CD14-positive monocyte (primary cell): ENCODE data around the gene PIKFYVE. TPM values are rescaled to one million over a fixed set of nuclear protein-coding genes. Genes with fewer than 3 reads are reported as not detected.
A peak's percentile ranks its signal among the peaks of the same experiment; 100 is the strongest.

Experiments used
- DNase-seq, 3 donors: peaks; one replicate each; pipeline ENCODE4 v3.0.0-alpha.2; 2011 to 2022
- H2AFZ ChIP-seq: 2 replicates; pipeline ENCODE4 v1.6.0; 2012; ENCODE audit warnings: mild to moderate bottlenecking, low read depth, low read length, inconsistent platforms; ENCODE audit not compliant: insufficient read depth, poor library complexity, severe bottlenecking
- H3K27ac ChIP-seq, 2 donors: 1 replicate in 1 of 2; 2 replicates in 1 of 2; pipeline ENCODE4 v1.5.1; 2012 to 2013; ENCODE audit warnings: low read length in 2 of 2, control low read depth in 1 of 2, inconsistent platforms in 1 of 2, low read depth in 1 of 2, mild to moderate bottlenecking in 1 of 2
- H3K27me3 ChIP-seq, 2 donors: one replicate each; pipeline versions ENCODE4 v1.6.0 to v1.6.1; 2011 to 2013; ENCODE audit warnings: low read length in 2 of 2; ENCODE audit not compliant: control insufficient read depth in 2 of 2, insufficient read depth in 2 of 2
- H3K36me3 ChIP-seq, 2 donors: replicated peaks in 1 of 2; 1 replicate in 1 of 2; 2 replicates in 1 of 2; pipeline versions ENCODE4 v1.5.1 to v1.6.1; 2012 to 2013; ENCODE audit warnings: low read length in 2 of 2, control low read depth in 1 of 2, inconsistent platforms in 1 of 2, mild to moderate bottlenecking in 1 of 2; ENCODE audit not compliant: insufficient read depth in 2 of 2, control insufficient read depth in 1 of 2
- H3K4me1 ChIP-seq, 2 donors: 1 replicate in 1 of 2; 2 replicates in 1 of 2; pipeline versions ENCODE4 v1.5.1 to v1.6.1; 2012 to 2013; ENCODE audit warnings: low read length in 2 of 2, control low read depth in 1 of 2, inconsistent platforms in 1 of 2, mild to moderate bottlenecking in 1 of 2, moderate library complexity in 1 of 2; ENCODE audit not compliant: insufficient read depth in 2 of 2, control insufficient read depth in 1 of 2
- H3K4me2 ChIP-seq: replicated peaks from 2 replicates; pipeline ENCODE3; 2012; ENCODE audit warnings: low read length, moderate library complexity, mild to moderate bottlenecking; ENCODE audit not compliant: poor library complexity, severe bottlenecking; ENCODE audit errors: extremely low read depth
- H3K4me3 ChIP-seq, 3 experiments: fragments of 200-600 bp in 1 of 3; sonication (generic) in 1 of 3; replicated peaks in 1 of 3; 1 replicate in 2 of 3; 2 replicates in 1 of 3; pipeline ENCODE4 v1.5.1; 2011 to 2013; ENCODE audit warnings: low read length in 3 of 3, mild to moderate bottlenecking in 3 of 3, control low read depth in 2 of 3, low read depth in 2 of 3, inconsistent platforms in 1 of 3, moderate library complexity in 1 of 3
- H3K79me2 ChIP-seq: 2 replicates; pipeline ENCODE4 v1.6.0; 2012; ENCODE audit warnings: mild to moderate bottlenecking, control low read depth, inconsistent platforms, low read length, moderate library complexity; ENCODE audit not compliant: insufficient read depth
- H3K9ac ChIP-seq: 2 replicates; pipeline ENCODE4 v1.6.0; 2017; ENCODE audit warnings: low read length, mild to moderate bottlenecking; ENCODE audit not compliant: insufficient read depth, poor library complexity, severe bottlenecking
- H3K9me3 ChIP-seq, 2 donors: replicated peaks in 1 of 2; 1 replicate in 1 of 2; 2 replicates in 1 of 2; pipeline versions ENCODE4 v1.5.1 to v1.6.1; 2012 to 2013; ENCODE audit warnings: low read length in 2 of 2, control low read depth in 1 of 2; ENCODE audit not compliant: control insufficient read depth in 1 of 2, insufficient read depth in 1 of 2
- H4K20me1 ChIP-seq: 2 replicates; pipeline ENCODE4 v1.6.0; 2012; ENCODE audit warnings: mild to moderate bottlenecking, low read length, control low read depth, moderate library complexity; ENCODE audit not compliant: insufficient read depth
- H3K27ac Mint-ChIP-seq, 7 donors: one replicate each; pipeline ENCODE4 v1.8.0; 2020; ENCODE audit warnings: mild to moderate bottlenecking in 7 of 7, mixed read lengths in 7 of 7, moderate library complexity in 6 of 7, inconsistent platforms in 2 of 7
- H3K27me3 Mint-ChIP-seq, 3 donors: one replicate each; pipeline ENCODE4 v1.8.0; 2021 to 2022; ENCODE audit warnings: low read depth in 3 of 3, mild to moderate bottlenecking in 3 of 3, mixed read lengths in 3 of 3, moderate library complexity in 3 of 3, inconsistent platforms in 1 of 3
- H3K36me3 Mint-ChIP-seq, 2 donors: one replicate each; pipeline ENCODE4 v1.8.0; 2020; ENCODE audit warnings: mixed read lengths in 2 of 2, inconsistent platforms in 1 of 2, mild to moderate bottlenecking in 1 of 2
- H3K4me1 Mint-ChIP-seq: one replicate; pipeline ENCODE4 v1.8.0; 2020; ENCODE audit warnings: mild to moderate bottlenecking, mixed read lengths
- H3K4me3 Mint-ChIP-seq, 2 donors: one replicate each; pipeline ENCODE4 v1.8.0; 2020; ENCODE audit warnings: mild to moderate bottlenecking in 2 of 2, mixed read lengths in 2 of 2, moderate library complexity in 1 of 2
- H3K9me3 Mint-ChIP-seq, 7 donors: one replicate each; pipeline ENCODE4 v1.8.0; 2020 to 2022; ENCODE audit warnings: mixed read lengths in 7 of 7, mild to moderate bottlenecking in 6 of 7, moderate library complexity in 6 of 7, inconsistent platforms in 2 of 7
- WGBS: methylation state at CpG from one replicate; pipeline ENCODE4 v1.1.5; 2013; ENCODE audit warnings: missing lambda C conversion rate; ENCODE audit not compliant: insufficient coverage; 5-methylcytosine and 5-hydroxymethylcytosine counted together
- intact Hi-C, 2 donors: fragments of 100-400 bp; cut with micrococcal nuclease; formaldehyde crosslinking; loops; one replicate each; pipeline versions ENCODE4 v1.15.0 to v1.15.1; 2023
- polyA plus RNA-seq, 3 donors: library from polyadenylated mRNA; depleted of rRNA in 1 of 3; unstranded in 2 of 3; stranded (reverse) in 1 of 3; fragments of 300-500 nt in 2 of 3; fragments of >200 nt in 1 of 3; fragmentation: Illumina TruSeq in 2 of 3; gene quantifications; 1 replicate in 2 of 3; 2 replicates in 1 of 3; pipeline ENCODE4 v1.2.3, GENCODE V29; 2012 to 2021
- TF ChIP-seq, protein P1 (sequence below): fragments of 200-600 bp; IDR thresholded peaks from one replicate; pipeline ENCODE4 v1.8.0; 2022; ENCODE audit warnings: antibody characterized with exemption, mild to moderate bottlenecking

Gene PIKFYVE
- polyA plus RNA-seq, 3 donors, result 3.5 to 17.6 (median 6.2) TPM

DNA sequence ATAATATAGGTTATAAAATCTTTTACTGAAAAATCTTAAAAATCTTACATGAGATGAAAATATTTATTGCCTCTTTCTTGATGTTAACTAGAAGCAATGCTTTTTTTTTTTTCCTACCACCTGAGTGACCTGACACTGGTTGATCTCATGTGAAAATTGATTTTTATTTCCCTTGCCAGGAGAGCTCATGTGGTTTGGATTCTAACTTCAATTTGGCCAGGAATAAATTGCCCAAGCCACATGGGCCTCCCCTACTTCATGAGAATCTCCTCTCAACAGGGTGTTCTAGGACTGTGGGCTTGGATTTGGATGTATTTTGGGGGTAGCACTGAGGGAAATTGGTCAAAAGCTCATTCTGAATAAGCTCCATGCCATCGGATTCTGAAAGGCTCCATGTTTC is 31.3 kb upstream of the PIKFYVE start:
- Mint-ChIP-seq H3K4me1 (no peaks in the 10 kb centered on the region), H3K9me3 (peaks cover 6 to 27% (median 12%) of the 10 kb centered on the region in 7 donors), H3K36me3 (peaks cover 38 to 50% of the 10 kb centered on the region in 2 donors), H3K27ac (peak overlapping the region in 1 of 7 donors; percentile 73), H3K27me3 (peaks cover 0 to 4% (median 1%) of the 10 kb centered on the region in 3 donors), H3K4me3 (no peak overlapping the region)
- Histone ChIP-seq H3K27ac (no peak overlapping the region), H3K9ac (no peak overlapping the region), H3K27me3 (no peaks in the 10 kb centered on the region), H3K4me2 (no peak overlapping the region), H3K9me3 (peaks cover 0 to 7% of the 10 kb centered on the region in 2 donors), H3K4me1 (no peaks in the 10 kb centered on the region), H2AFZ (no peak overlapping the region), H3K4me3 (no peak overlapping the region), H3K79me2 (no peaks in the 10 kb centered on the region), H3K36me3 (peaks cover 39 to 51% of the 10 kb centered on the region in 2 donors), H4K20me1 (no peaks in the 10 kb centered on the region)
- no peak for DNase-seq
- WGBS, result no CpG with 5 or more reads among the region's 1 CpG
- TF ChIP-seq, protein P1, sequence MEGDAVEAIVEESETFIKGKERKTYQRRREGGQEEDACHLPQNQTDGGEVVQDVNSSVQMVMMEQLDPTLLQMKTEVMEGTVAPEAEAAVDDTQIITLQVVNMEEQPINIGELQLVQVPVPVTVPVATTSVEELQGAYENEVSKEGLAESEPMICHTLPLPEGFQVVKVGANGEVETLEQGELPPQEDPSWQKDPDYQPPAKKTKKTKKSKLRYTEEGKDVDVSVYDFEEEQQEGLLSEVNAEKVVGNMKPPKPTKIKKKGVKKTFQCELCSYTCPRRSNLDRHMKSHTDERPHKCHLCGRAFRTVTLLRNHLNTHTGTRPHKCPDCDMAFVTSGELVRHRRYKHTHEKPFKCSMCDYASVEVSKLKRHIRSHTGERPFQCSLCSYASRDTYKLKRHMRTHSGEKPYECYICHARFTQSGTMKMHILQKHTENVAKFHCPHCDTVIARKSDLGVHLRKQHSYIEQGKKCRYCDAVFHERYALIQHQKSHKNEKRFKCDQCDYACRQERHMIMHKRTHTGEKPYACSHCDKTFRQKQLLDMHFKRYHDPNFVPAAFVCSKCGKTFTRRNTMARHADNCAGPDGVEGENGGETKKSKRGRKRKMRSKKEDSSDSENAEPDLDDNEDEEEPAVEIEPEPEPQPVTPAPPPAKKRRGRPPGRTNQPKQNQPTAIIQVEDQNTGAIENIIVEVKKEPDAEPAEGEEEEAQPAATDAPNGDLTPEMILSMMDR, result no peak
- intact Hi-C loops, result no loop called here

DNA sequence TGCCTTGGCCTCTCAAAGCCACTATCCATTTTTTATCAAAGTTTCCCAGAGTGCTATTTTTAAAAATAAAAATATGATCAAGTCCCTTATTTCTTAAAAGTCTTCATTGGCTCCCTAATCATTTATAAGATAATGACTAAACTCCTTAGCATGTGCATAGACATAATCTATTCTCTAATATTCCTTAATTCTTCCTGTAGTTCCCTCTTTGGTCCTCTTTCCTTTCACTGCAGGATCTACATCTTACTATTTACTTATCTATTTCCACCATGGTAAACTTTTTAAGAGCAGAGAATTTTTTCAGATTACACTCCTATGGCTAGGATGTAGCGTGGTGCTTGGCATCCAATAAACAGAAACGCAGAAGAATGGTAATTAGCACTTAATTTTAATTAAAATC is 30.2 kb upstream of the PIKFYVE start:
- peaks cover 0 to 7% of the 10 kb centered on the region in 2 donors for H3K9me3 ChIP-seq
- H3K4me2 ChIP-seq, result no peak overlapping the region
- peaks cover 0 to 2% (median 1%) of the 10 kb centered on the region in 3 donors for H3K27me3 Mint-ChIP-seq
- WGBS, result no CpG with 5 or more reads among the region's 2 CpGs
- H3K9ac ChIP-seq, result no peak overlapping the region
- no peak overlapping the region for H3K4me3 ChIP-seq
- H3K4me3 Mint-ChIP-seq, result no peak overlapping the region
- no peaks in the 10 kb centered on the region for H3K27me3 ChIP-seq
- no peaks in the 10 kb centered on the region for H4K20me1 ChIP-seq
- no peaks in the 10 kb centered on the region for H3K4me1 Mint-ChIP-seq
- H2AFZ ChIP-seq, result no peak overlapping the region
- H3K9me3 Mint-ChIP-seq, result peaks cover 6 to 18% (median 12%) of the 10 kb centered on the region in 7 donors
- H3K36me3 Mint-ChIP-seq, result peaks cover 47 to 59% of the 10 kb centered on the region in 2 donors
- H3K27ac ChIP-seq, result no peak overlapping the region
- H3K4me1 ChIP-seq, result no peaks in the 10 kb centered on the region
- DNase-seq, result no peak
- H3K79me2 ChIP-seq, result no peaks in the 10 kb centered on the region
- H3K36me3 ChIP-seq, result peaks cover 50 to 62% of the 10 kb centered on the region in 2 donors
- TF ChIP-seq, protein P1, result no peak
- H3K27ac Mint-ChIP-seq, result no peak overlapping the region
- intact Hi-C loops, result no loop called here
